ENCODE data around the gene ABHD1. TPM values are rescaled to one million over a fixed set of nuclear protein-coding genes. Genes with fewer than 3 reads are reported as not detected.

The ABHD1 gene
- total and polyA plus RNA-seq, 2 donors (not counting 3 experiments of a cell fraction or from before 2014, with no cell fraction given): 0.07 TPM; not detected in 1

- Histone ChIP-seq H3K9ac (replicated peaks; ENCODE audit: extremely low read depth, insufficient read depth, low read length) (peak overlapping the region; percentile 69), H3K36me3 (ENCODE audit: control insufficient read depth in 2 of 2, extremely low read depth in 1 of 2, insufficient read depth in 2 of 2, low read length in 2 of 2) (no peaks in the 10 kb centered on the region), H4K20me1 (replicated peaks; ENCODE audit: control insufficient read depth, extremely low read depth, insufficient read depth, low read length) (no peaks in the 10 kb centered on the region), H3K79me2 (ENCODE audit: control insufficient read depth, insufficient read depth, low read length) (no peaks in the 10 kb centered on the region), H3K27ac (ENCODE audit: insufficient read depth, low read depth, low read length) (peak overlapping the region; percentile 51), H3K4me1 (ENCODE audit: control insufficient read depth, extremely low read depth, insufficient read depth, low read length) (peaks cover 12% of the 10 kb centered on the region), H2AFZ (ENCODE audit: low read depth, low read length) (peak overlapping the region; percentile 88), H3K4me2 (ENCODE audit: insufficient read depth, low read length) (peak overlapping the region; percentile 72), H3K9me3 (replicated peaks; ENCODE audit: control insufficient read depth, insufficient read depth, low read length) (no peaks in the 10 kb centered on the region), H3K27me3 (ENCODE audit: control insufficient read depth in 2 of 2, insufficient read depth in 2 of 2, low read length in 2 of 2) (no peaks in the 10 kb centered on the region), H3K9me1 (replicated peaks; ENCODE audit: control insufficient read depth, extremely low read depth, insufficient read depth, low read length) (no peaks in the 10 kb centered on the region), H3K4me3 (replicated peaks in 1 of 3; ENCODE audit: insufficient read depth in 1 of 3, low read depth in 1 of 3, low read length in 3 of 3) (peak overlapping the region; percentile 55 to 73 (median 64))
- no TSS peak for BruUV-seq (replicated peaks)
- ChIA-PET CTCF (interaction anchor here (0.6 to 6.0 kb wide), 17 partner anchors 11 to 240 kb away, joined by 3 to 55 read pairs (median 7); partner anchors contain the start of genes AGBL5, OST4, PREB and TRIM54), POLR2A (interaction anchor here (0.9 kb wide), 1 partner anchor 35 kb away, joined by 3 read pairs; the partner anchor contains the start of gene AGBL5)
- dilution Hi-C loops (cut with MboI; ENCODE audit: extremely low pct_ligation_motif_present, low sequenced_read_pairs) (no loop called here), intact Hi-C loops (cut with micrococcal nuclease) (loop anchor here (1.0 to 5.0 kb wide), 8 partner anchors 36 to 239 kb away; partner anchors contain the start of genes ATRAID, DPYSL5, PREB and SLC5A6)
- FAIRE-seq (peak; percentile 89), DNase-seq (ENCODE audit: low read depth, low spot score) (peak; percentile 94)
- peak; percentile 90 for TF ChIP-seq POLR2AphosphoS5 (IDR thresholded peaks at IDR 0.05; ENCODE audit: insufficient read depth, low read depth, low read length)
- TF ChIP-seq EZH2 (IDR thresholded peaks at IDR 0.05; ENCODE audit: borderline replicate concordance, low read depth, low read length, severe bottlenecking): no peak
- TF ChIP-seq, protein P1, sequence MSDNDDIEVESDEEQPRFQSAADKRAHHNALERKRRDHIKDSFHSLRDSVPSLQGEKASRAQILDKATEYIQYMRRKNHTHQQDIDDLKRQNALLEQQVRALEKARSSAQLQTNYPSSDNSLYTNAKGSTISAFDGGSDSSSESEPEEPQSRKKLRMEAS (IDR thresholded peaks at IDR 0.05; ENCODE audit: insufficient read depth, insufficient read length): peak; percentile 87
- TF ChIP-seq GATA2 (IDR thresholded peaks at IDR 0.05; ENCODE audit: insufficient read depth, insufficient read length, low read depth, low read length): no peak
- TF ChIP-seq JUN (IDR thresholded peaks at IDR 0.05; ENCODE audit: borderline replicate concordance, insufficient read depth, insufficient read length, low read depth): no peak
- peak; percentile 76 to 86 for TF ChIP-seq CTCF (IDR thresholded peaks at IDR 0.05; ENCODE audit: extremely low read depth in 1 of 2, insufficient read depth in 1 of 2, low read depth in 1 of 2, low read length in 2 of 2)
- TF ChIP-seq MYC (IDR thresholded peaks at IDR 0.05; ENCODE audit: low read depth, low read length): peak; percentile 45
- TF ChIP-seq FOS (IDR thresholded peaks at IDR 0.05; ENCODE audit: borderline replicate concordance, insufficient read depth, low read length): no peak
- TF ChIP-seq POLR2A (IDR thresholded peaks at IDR 0.05; ENCODE audit: low read depth, low read length): peak; percentile 62
Measured at GRCh38 chr2:27086090-27086723, 37.4 kb upstream of the ABHD1 start.

Measured in endothelial cell of umbilical vein (primary cell).